ENCODE results near the gene PIP4K2B. TPM values are rescaled to one million over a fixed set of nuclear protein-coding genes. Genes with fewer than 3 reads are reported as not detected.
A peak's percentile ranks its signal among the peaks of the same experiment; 100 is the strongest.
"Not testable (repeated sequence)": the region's sequence is repeated elsewhere in the genome, so short reads cannot be mapped to it uniquely, and the experiment has no call there.

Gene PIP4K2B
- total RNA-seq, 1 experiment from 2014 or later, result 21.6 TPM

- in situ Hi-C loops (cut with HindIII; ENCODE audit: low pct_unique_long_range_greater_than_20kb, low sequenced_read_pairs), result no loop called here
Measured at GRCh38 chr17:38738007-38738662, 61.2 kb downstream of the PIP4K2B start.

GRCh38 chr17:38735161-38735997 is 64.0 kb downstream of the PIP4K2B start:
- in situ Hi-C loops (cut with HindIII; ENCODE audit: low pct_unique_long_range_greater_than_20kb, low sequenced_read_pairs), result no loop called here
- peak; percentile 58 for DNase-seq (ENCODE audit: low read depth, low spot score)

More at GRCh38 chr17:38738007-38738662, 61.2 kb downstream of the PIP4K2B start:
- no peak for DNase-seq (ENCODE audit: low read depth, low spot score)

DNA sequence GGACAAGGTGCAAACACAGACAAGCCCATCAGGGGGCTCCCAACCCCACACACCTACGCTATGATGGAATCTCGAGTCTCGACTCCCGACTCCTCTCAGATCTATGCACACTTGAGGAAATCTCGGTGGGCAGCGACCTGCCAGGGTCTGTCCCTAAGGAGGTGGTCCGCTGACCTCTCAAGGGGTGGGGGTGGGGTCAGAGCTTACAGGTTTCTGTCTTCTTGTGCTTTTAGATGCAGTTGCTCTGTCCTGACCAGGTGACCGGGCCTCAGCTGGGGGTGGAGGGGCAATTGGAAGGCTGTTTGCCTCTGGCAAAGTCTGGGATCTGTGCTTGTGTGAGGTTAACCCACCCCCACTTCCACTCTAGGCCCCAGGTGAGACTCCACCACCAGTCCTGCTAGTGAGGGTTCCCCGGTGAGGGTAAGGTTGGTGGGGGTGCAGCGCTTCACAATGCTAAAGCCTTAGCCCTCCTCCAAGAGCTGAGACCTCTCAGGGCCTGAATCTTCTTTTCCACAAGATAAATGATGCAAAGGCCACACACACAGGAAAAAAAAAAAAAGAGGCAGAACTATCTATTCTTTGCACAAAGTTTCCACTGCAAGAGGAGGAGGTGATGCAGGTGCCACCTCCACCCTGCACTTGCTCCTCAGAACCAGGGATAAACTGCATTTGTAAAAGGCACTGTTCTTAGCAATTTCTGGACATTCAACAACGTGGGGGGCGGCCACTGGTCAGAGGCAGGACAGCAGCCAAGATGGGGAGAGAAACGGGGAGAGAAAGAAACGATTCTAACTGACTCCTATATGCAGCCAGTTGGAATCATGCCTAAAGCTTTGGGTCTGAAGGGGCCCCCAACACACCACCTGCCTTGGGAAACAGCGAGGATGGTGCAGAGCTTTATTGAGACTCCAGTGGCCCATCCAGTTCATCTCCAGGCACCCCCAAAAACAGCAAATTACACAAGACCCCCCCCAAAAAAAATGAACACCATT is 65.1 kb downstream of the PIP4K2B start:
- DNase-seq (ENCODE audit: low read depth, low spot score), result no peak

GRCh38 chr17:38733282-38733981 is 65.9 kb downstream of the PIP4K2B start:
- in situ Hi-C loops (cut with HindIII; ENCODE audit: low pct_unique_long_range_greater_than_20kb, low sequenced_read_pairs), result no loop called here

More for the DNA sequence above, 65.1 kb downstream of the PIP4K2B start:
- in situ Hi-C loops (cut with HindIII; ENCODE audit: low pct_unique_long_range_greater_than_20kb, low sequenced_read_pairs), result no loop called here

GRCh38 chr17:38732376-38733281 is 66.7 kb downstream of the PIP4K2B start:
- no peak for DNase-seq (ENCODE audit: low read depth, low spot score)
- in situ Hi-C loops (cut with HindIII; ENCODE audit: low pct_unique_long_range_greater_than_20kb, low sequenced_read_pairs), result no loop called here

More at GRCh38 chr17:38733282-38733981, 65.9 kb downstream of the PIP4K2B start:
- no peak for DNase-seq (ENCODE audit: low read depth, low spot score)

- in situ Hi-C loops (cut with HindIII; ENCODE audit: low pct_unique_long_range_greater_than_20kb, low sequenced_read_pairs), result no loop called here
Measured at GRCh38 chr17:38731526-38732294, 67.6 kb downstream of the PIP4K2B start.

DNA sequence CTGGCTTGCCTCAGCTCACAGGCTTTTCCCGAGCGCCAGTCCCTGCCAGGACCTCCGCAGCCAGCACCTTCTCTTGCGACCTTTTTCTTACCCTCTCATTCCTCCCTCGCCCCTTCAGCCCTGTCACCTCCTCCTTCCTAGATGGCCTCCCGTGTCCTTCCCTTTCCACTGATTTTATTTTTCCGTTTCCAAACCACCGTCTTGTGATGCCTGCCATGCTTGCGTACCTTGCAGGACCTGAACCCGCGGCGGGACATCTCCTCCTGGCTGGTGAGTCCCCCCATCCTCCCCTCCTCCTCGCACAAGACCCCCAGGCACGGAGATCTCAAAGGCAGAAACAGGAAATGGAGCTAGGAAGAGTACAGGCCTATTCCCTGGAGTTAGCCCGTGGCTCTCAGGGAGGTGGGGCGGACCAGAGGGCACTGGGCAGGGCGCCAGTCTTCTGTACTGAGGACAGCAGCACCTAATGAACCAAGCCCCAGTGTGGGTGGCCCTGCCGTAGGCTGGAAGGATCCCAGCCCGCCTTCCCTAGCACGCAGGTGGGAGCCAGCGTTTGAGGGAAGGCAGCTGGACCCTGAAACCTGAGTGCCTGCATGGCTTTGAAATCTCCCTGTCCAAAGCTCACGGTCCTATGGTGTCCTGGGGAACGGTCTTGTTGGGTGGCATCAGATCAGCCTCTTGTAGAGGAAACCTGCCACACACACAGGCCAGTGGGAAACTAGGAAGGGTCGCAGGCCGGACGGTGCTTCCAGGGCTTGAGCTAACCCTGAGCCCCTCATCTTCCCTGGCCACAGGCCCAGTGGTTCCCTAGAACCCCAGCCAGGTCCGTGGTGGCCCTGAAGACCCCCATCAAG is 68.6 kb downstream of the PIP4K2B start:
- in situ Hi-C loops (cut with HindIII; ENCODE audit: low pct_unique_long_range_greater_than_20kb, low sequenced_read_pairs), result no loop called here
- DNase-seq (ENCODE audit: low read depth, low spot score), result peak; percentile 47

More at GRCh38 chr17:38731526-38732294, 67.6 kb downstream of the PIP4K2B start:
- no peak for DNase-seq (ENCODE audit: low read depth, low spot score)

DNA sequence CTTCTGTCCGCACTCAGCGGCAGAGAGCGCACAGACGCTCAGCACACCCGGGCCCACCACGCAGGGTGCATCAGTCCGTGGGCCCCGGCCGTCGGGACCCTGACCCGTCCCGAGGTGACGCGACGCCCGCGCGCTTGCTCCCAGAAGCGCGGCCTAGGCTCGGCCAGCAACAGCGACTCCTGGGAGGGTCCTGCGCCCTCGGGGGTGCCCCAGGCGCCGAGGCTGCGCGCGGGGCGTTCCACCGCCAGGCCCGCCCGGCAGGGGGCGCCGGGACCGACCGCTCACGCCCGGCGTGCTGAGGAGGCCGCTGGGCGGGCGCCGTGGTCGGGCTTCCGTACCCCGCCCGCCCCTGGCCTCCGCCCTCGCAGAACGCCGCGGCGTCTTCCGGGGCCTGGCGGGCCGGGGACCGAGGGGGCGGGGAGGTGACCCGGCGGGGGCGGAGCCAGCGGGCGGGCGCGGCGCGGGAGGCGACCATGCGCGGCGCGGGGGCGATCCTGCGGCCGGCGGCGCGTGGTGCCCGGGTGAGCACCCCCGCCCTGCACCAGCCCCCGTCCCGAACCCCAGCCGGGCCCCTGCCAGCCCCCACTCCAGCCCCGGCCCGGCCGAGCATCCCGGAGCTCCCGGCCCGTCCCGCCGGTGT is 69.3 kb downstream of the PIP4K2B start, which contains the start of gene CISD3:
Gene CISD3 (plus strand): TSS at position 456 of the 640 bp plus-strand sequence. CDS start 18 bp downstream, at position 474.
- in situ Hi-C loops (cut with HindIII; ENCODE audit: low pct_unique_long_range_greater_than_20kb, low sequenced_read_pairs), result no loop called here
- peak; percentile 86 for DNase-seq (ENCODE audit: low read depth, low spot score)

- DNase-seq (ENCODE audit: low read depth, low spot score), result no peak
- in situ Hi-C loops (cut with HindIII; ENCODE audit: low pct_unique_long_range_greater_than_20kb, low sequenced_read_pairs), result no loop called here
Measured at GRCh38 chr17:38729368-38729885, 69.9 kb downstream of the PIP4K2B start.

DNA sequence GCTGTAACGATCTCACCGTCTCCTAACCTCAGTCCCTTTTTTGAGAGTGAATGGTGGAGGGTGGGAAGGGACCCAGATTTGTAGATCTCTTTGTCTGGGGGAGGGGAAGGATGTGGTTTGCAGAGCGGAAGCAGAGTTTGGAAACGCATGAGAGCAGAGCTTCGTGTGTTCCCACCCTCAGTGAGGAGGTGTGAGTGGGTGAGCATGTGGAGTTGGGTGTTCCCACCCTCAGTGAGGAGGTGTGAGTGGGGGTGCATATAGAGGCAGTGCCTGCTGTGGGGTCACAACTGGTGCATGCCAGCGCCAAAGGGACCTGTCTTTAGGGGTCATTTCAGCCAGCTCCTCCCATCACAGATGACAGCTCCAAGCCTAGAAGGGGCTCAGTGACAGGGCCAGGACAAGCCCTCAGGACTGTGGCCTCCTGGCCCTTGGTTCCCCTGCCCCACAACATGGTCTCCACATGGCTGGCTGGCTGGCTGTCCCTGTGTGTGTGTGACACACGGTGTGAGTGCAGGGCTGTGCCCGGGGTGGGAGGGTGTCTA is 71.0 kb downstream of the PIP4K2B start:
- in situ Hi-C loops (cut with HindIII; ENCODE audit: low pct_unique_long_range_greater_than_20kb, low sequenced_read_pairs), result no loop called here
- DNase-seq (ENCODE audit: low read depth, low spot score), result no peak

- in situ Hi-C loops (cut with HindIII; ENCODE audit: low pct_unique_long_range_greater_than_20kb, low sequenced_read_pairs), result no loop called here
- no peak for DNase-seq (ENCODE audit: low read depth, low spot score)
Measured at GRCh38 chr17:38727736-38728135, 71.6 kb downstream of the PIP4K2B start.

DNA sequence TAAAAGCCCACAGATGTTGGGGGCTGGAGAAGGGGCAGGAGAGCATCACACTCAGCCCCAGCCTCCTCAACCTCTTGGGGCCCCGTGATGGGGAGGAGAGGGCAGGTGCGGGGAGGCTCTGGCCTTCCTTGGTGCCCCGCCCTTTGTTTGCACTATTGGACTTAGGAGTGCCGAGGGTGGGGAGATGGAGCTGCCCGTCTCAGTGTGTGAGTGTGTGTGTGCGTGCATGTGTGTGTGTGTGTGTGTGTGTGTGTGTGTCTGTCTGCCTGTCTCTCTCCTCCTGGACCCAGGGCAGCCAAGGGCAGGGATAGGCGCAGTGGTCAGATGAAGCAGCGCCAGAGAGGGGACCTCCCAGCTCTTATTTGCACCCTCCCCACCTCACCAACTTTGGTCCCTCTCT is 73.2 kb downstream of the PIP4K2B start:
- DNase-seq (ENCODE audit: low read depth, low spot score); in situ Hi-C loops (cut with HindIII; ENCODE audit: low pct_unique_long_range_greater_than_20kb, low sequenced_read_pairs): not testable (repeated sequence)

DNA sequence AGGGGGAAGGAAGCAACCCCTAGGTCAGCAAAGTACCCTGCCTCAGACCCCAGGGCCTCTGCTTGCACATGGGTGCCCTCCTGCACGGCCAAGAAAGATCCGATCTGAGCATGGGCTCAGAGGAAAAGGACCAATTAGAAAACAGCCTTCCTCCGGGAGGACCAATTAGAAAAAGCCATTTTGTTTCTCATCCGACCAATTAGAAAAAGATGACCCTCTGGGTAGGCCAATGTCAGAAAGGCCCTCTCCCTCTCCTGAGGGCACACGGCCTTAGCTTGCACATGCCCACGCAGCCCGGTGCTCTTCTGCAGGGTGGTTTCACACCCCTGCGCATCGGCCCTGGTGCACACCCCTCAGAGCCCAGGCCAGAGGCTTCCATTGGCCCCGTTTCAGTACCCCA is 74.3 kb downstream of the PIP4K2B start:
- peak; percentile 35 for DNase-seq (ENCODE audit: low read depth, low spot score)
- in situ Hi-C loops (cut with HindIII; ENCODE audit: low pct_unique_long_range_greater_than_20kb, low sequenced_read_pairs), result no loop called here
